ENCODE measurements around the gene CTNNA1. TPM values are rescaled to one million over a fixed set of nuclear protein-coding genes. Genes with fewer than 3 reads are reported as not detected.

Gene CTNNA1
- total and polyA plus RNA-seq, 2 experiments from 2014 or later, result 171 to 260 TPM

DNA sequence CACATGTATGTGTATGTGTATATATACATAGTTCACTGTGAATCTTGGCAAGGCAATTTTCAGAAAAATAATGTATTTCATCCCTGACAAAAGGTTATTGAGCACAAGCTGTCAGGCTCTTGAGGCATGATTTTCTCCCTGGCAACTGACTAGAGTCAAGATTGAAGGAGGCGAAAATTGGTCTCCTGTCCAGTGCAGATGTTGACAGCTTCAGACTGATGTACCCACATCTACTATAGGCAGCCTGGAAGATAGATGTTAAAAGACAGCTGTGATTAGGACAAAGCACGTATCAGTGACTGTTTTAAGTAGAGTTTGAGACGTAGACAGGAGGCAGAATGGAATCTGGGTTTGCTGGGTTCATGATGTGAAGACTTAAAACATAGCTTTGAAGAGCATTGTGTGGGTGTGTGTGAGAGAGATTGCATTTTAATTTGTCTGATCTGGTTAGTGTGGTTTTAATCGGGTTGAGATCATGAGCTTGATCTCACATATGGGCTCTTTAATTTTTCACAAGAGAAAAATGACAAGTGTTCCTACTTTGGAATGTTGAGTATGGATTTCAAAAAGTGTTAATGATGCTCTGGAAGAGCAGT is 39.1 kb downstream of the CTNNA1 start:
- Histone ChIP-seq H3K9me3 (ENCODE audit: low read depth) (no peaks in the 10 kb centered on the region), H3K4me1 (ENCODE audit: low read depth) (peaks cover 10% of the 10 kb centered on the region), H3K27ac (peak overlapping the region; percentile 25), H3K27me3 (no peaks in the 10 kb centered on the region), H3K36me3 (peaks cover 4% of the 10 kb centered on the region), H3K4me3 (no peak overlapping the region)
- DNase-seq (ENCODE audit: low read depth in 1 of 2, low spot score in 1 of 2), result no peak
- TF ChIP-seq, protein P1, sequence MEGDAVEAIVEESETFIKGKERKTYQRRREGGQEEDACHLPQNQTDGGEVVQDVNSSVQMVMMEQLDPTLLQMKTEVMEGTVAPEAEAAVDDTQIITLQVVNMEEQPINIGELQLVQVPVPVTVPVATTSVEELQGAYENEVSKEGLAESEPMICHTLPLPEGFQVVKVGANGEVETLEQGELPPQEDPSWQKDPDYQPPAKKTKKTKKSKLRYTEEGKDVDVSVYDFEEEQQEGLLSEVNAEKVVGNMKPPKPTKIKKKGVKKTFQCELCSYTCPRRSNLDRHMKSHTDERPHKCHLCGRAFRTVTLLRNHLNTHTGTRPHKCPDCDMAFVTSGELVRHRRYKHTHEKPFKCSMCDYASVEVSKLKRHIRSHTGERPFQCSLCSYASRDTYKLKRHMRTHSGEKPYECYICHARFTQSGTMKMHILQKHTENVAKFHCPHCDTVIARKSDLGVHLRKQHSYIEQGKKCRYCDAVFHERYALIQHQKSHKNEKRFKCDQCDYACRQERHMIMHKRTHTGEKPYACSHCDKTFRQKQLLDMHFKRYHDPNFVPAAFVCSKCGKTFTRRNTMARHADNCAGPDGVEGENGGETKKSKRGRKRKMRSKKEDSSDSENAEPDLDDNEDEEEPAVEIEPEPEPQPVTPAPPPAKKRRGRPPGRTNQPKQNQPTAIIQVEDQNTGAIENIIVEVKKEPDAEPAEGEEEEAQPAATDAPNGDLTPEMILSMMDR (IDR thresholded peaks at IDR 0.05; ENCODE audit: low read depth, low read length), result no peak

DNA sequence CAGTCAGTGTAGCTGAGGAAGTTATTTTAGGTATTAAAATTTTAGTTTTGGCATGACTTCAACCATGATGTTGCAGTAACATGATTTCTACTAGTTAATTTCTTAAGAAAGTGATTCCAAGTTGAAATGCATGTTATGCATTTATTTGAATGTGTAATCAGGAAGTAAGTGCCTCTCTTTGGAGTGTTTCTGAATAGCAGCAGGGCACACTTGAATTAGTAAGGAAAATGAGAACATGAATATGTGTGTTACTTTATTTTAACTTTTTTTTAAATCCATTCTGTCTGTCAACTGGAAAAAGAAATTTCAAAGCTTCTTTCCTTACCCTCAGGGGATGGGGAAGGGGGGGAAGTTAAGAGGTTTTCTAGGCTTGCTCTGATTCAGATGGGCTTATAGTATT is 40.4 kb downstream of the CTNNA1 start:
- H3K27ac ChIP-seq, result no peak overlapping the region
- H3K4me1 ChIP-seq (ENCODE audit: low read depth), result peaks cover 10% of the 10 kb centered on the region
- no peak overlapping the region for H3K4me3 ChIP-seq
- H3K27me3 ChIP-seq, result no peaks in the 10 kb centered on the region
- no peaks in the 10 kb centered on the region for H3K9me3 ChIP-seq (ENCODE audit: low read depth)
- no peak for DNase-seq (ENCODE audit: low read depth in 1 of 2, low spot score in 1 of 2)
- TF ChIP-seq, protein P1 (IDR thresholded peaks at IDR 0.05; ENCODE audit: low read depth, low read length), result no peak
- peaks cover 7% of the 10 kb centered on the region for H3K36me3 ChIP-seq

DNA sequence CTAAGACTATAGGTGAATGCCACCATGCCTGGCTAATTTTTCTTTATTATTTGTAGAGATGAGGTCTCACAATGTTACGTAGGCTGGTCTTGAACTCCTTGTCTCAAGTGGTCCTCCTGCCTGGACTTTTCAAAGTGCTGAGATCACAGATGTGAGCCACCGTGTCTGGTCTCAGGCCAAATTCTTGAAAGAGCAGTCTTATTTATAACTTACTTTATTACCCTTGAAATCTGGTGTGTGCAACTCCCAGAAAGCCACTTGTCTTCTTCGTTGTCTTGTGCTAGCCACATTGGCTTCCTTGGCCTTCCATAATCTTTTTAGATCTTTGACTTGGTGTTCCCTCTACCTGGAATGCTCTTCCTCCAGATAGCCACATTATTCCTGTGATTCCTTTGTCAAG is 50.1 kb downstream of the CTNNA1 start:
- no peak for DNase-seq (ENCODE audit: low read depth in 1 of 2, low spot score in 1 of 2)
- TF ChIP-seq, protein P1 (IDR thresholded peaks at IDR 0.05; ENCODE audit: low read depth, low read length), result no peak
- no peaks in the 10 kb centered on the region for H3K9me3 ChIP-seq (ENCODE audit: low read depth)
- peak overlapping the region; percentile 49 for H3K27ac ChIP-seq
- no peaks in the 10 kb centered on the region for H3K4me1 ChIP-seq (ENCODE audit: low read depth)
- no peaks in the 10 kb centered on the region for H3K27me3 ChIP-seq
- no peak overlapping the region for H3K4me3 ChIP-seq
- H3K36me3 ChIP-seq, result peaks cover under 1% of the 10 kb centered on the region

DNA sequence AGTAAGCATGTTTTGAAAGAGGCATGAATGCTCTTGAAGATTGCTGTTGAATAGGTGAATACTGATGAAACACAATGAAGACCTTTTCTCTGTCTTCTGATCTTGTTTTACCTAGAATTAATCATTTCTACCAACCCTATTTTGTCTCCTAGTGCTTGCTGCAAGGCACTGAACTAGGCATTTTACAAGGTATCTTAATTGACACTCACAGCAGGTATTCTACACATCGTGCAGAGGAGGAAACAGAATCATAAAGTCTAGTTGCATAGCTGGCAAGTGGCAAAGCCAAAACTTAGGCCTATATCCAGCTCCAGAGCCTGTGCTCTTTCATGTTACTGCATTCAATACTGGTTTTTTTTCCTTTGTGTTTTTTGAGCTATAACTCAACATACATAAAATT is 50.7 kb downstream of the CTNNA1 start:
- Histone ChIP-seq H3K4me1 (ENCODE audit: low read depth) (no peaks in the 10 kb centered on the region), H3K27ac (peak overlapping the region; percentile 49), H3K4me3 (no peak overlapping the region), H3K27me3 (no peaks in the 10 kb centered on the region), H3K9me3 (ENCODE audit: low read depth) (no peaks in the 10 kb centered on the region), H3K36me3 (no peaks in the 10 kb centered on the region)
- DNase-seq (ENCODE audit: low read depth in 1 of 2, low spot score in 1 of 2), result no peak
- TF ChIP-seq, protein P1 (IDR thresholded peaks at IDR 0.05; ENCODE audit: low read depth, low read length), result no peak

DNA sequence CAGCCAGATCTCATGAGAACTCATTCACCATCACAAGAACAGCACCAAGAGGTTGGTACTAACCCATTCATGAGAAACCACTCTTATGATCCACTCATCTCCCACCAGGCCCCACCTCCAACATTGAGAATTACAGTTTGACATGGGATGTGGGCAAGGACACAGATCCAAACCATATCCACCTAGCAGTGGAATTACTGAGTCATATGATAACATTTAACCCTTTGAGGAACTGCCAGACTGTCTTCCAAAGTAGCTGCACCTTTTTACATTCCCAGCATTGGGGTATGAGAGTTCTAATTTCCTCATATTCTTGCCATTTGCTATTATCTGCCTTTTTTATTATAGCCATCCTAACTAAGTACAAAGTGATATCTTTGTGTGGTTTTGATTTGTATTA is 51.9 kb downstream of the CTNNA1 start:
- Histone ChIP-seq H3K4me3 (no peak overlapping the region), H3K4me1 (ENCODE audit: low read depth) (no peaks in the 10 kb centered on the region), H3K36me3 (peaks cover under 1% of the 10 kb centered on the region), H3K27ac (no peak overlapping the region), H3K27me3 (no peaks in the 10 kb centered on the region), H3K9me3 (ENCODE audit: low read depth) (no peaks in the 10 kb centered on the region)
- no peak for DNase-seq (ENCODE audit: low read depth in 1 of 2, low spot score in 1 of 2)
- TF ChIP-seq, protein P1 (IDR thresholded peaks at IDR 0.05; ENCODE audit: low read depth, low read length), result no peak

Measured in cardiac muscle cell (in vitro differentiated cells and primary cell).